GM19455 (cell line): Measurements from ENCODE around the gene TENM4.
"Not testable (repeated sequence)": the region's sequence is repeated elsewhere in the genome, so short reads cannot be mapped to it uniquely, and the experiment has no call there.

Experiments
- ATAC-seq: cut with Tn5 transposase; IDR thresholded peaks from one replicate; pipeline ENCODE4 v1.9.1; 2021; ENCODE audit not compliant: unreplicated experiment

TENM4 gene

GRCh38 chr11:78922859-78923625, 517.8 kb downstream of the TENM4 start:
- ATAC-seq, result no peak

- ATAC-seq, result no peak
Observed at GRCh38 chr11:78921509-78921908, 519.3 kb downstream of the TENM4 start.

- ATAC-seq, result no peak
Observed at GRCh38 chr11:78920329-78920728, 520.5 kb downstream of the TENM4 start.

GRCh38 chr11:78916759-78917158, 524.1 kb downstream of the TENM4 start:
- no peak for ATAC-seq

- ATAC-seq, result no peak
Observed at GRCh38 chr11:78914503-78914902, 526.3 kb downstream of the TENM4 start.

GRCh38 chr11:78912778-78913177, 528.1 kb downstream of the TENM4 start:
- ATAC-seq, result no peak

GRCh38 chr11:78910322-78910721, 530.5 kb downstream of the TENM4 start:
- ATAC-seq, result no peak

- ATAC-seq, result no peak
Observed at GRCh38 chr11:78909386-78909785, 531.4 kb downstream of the TENM4 start.

- ATAC-seq, result no peak
Observed at GRCh38 chr11:78907636-78908035, 533.2 kb downstream of the TENM4 start.

GRCh38 chr11:78906566-78906965, 534.3 kb downstream of the TENM4 start:
- ATAC-seq, result no peak

- ATAC-seq, result no peak
Observed at GRCh38 chr11:78905756-78906155, 535.1 kb downstream of the TENM4 start.

GRCh38 chr11:78902771-78903507, 537.9 kb downstream of the TENM4 start:
- ATAC-seq, result no peak

- no peak for ATAC-seq
Observed at GRCh38 chr11:78901831-78902230, 539.0 kb downstream of the TENM4 start.

- no peak for ATAC-seq
Observed at GRCh38 chr11:78898266-78898775, 542.5 kb downstream of the TENM4 start.

GRCh38 chr11:78893996-78894395, 546.8 kb downstream of the TENM4 start:
- ATAC-seq, result no peak

- no peak for ATAC-seq
Observed at GRCh38 chr11:78889698-78890097, 551.1 kb downstream of the TENM4 start.

GRCh38 chr11:78886616-78887015, 554.2 kb downstream of the TENM4 start:
- ATAC-seq, result no peak

GRCh38 chr11:78884761-78885160, 556.1 kb downstream of the TENM4 start:
- no peak for ATAC-seq

GRCh38 chr11:78883506-78883905, 557.3 kb downstream of the TENM4 start:
- ATAC-seq, result no peak

- ATAC-seq, result not testable (repeated sequence)
Observed at GRCh38 chr11:78879094-78879980, 561.5 kb downstream of the TENM4 start.

- no peak for ATAC-seq
Observed at GRCh38 chr11:78878631-78879030, 562.2 kb downstream of the TENM4 start.
